Fibroblast of mammary gland (primary cell): ENCODE results near the gene UBTF.

Experiments used
- DNase-seq: peaks from one replicate; pipeline ENCODE4 v3.0.0-alpha.2; 2010; ENCODE audit warnings: low read depth
- H3K4me3 ChIP-seq: 2 replicates; pipeline ENCODE4 v1.5.1; 2011; ENCODE audit warnings: low read depth, mild to moderate bottlenecking, low read length, moderate library complexity; ENCODE audit not compliant: control insufficient read depth
- TF ChIP-seq, protein P1 (sequence below): conservative IDR thresholded peaks from 2 replicates; pipeline ENCODE4 v1.5.1; 2011; ENCODE audit warnings: low read depth, low read length, inconsistent platforms; ENCODE audit not compliant: control insufficient read depth, insufficient read depth

Gene UBTF

DNA sequence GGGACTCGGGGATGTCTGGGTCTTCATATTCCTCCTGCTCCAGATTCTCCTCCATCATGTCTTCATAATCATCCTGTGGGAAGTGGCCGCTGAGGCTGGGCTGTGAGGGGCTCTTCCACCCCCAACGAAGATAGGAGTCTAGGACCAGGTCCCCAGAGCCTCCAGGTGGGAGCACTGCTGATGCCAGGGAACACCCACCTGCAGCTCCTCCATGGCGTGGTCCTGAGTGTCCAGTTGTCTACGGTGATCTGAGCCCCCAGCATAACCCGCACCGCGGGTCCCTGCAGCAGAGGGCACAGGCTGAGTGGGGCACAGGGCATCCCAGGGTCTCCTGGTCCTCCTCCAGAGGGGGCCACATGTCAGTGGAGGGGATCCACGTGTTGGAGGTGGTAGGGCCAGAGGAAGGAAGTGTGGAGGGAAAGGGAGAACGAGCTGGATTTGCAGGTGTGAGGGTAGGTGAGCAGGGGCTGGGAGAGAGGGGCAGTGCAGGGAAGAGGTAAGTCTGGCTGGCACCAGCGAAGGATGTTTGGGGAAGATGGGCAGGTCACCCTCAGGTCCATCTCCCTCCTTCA is 43.3 kb upstream of the UBTF start:
- no peak for DNase-seq
- TF ChIP-seq, protein P1, sequence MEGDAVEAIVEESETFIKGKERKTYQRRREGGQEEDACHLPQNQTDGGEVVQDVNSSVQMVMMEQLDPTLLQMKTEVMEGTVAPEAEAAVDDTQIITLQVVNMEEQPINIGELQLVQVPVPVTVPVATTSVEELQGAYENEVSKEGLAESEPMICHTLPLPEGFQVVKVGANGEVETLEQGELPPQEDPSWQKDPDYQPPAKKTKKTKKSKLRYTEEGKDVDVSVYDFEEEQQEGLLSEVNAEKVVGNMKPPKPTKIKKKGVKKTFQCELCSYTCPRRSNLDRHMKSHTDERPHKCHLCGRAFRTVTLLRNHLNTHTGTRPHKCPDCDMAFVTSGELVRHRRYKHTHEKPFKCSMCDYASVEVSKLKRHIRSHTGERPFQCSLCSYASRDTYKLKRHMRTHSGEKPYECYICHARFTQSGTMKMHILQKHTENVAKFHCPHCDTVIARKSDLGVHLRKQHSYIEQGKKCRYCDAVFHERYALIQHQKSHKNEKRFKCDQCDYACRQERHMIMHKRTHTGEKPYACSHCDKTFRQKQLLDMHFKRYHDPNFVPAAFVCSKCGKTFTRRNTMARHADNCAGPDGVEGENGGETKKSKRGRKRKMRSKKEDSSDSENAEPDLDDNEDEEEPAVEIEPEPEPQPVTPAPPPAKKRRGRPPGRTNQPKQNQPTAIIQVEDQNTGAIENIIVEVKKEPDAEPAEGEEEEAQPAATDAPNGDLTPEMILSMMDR = no peak
- H3K4me3 ChIP-seq = no peak overlapping the region

DNA sequence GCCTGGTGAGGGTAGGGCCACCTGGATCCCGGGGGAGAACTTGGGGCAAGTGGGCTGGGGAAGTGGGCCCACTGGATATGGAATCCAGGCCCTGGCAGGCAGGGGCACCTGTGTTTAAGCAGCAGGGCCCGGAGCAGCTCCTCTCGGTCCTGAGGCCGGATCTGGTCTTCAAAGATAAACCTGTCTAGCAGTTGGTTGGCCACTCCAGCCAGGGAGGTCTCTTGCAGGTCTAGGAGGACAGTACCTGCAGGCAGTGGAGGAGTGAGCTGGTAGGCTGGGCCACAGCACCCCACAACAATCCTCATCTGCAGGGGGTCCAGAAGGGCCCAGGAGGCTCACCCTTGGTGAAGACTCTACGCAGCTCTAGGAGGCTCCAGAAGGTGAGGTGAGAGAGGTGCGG is 40.8 kb upstream of the UBTF start:
- no peak for DNase-seq
- no peak overlapping the region for H3K4me3 ChIP-seq
- TF ChIP-seq, protein P1 = no peak

DNA sequence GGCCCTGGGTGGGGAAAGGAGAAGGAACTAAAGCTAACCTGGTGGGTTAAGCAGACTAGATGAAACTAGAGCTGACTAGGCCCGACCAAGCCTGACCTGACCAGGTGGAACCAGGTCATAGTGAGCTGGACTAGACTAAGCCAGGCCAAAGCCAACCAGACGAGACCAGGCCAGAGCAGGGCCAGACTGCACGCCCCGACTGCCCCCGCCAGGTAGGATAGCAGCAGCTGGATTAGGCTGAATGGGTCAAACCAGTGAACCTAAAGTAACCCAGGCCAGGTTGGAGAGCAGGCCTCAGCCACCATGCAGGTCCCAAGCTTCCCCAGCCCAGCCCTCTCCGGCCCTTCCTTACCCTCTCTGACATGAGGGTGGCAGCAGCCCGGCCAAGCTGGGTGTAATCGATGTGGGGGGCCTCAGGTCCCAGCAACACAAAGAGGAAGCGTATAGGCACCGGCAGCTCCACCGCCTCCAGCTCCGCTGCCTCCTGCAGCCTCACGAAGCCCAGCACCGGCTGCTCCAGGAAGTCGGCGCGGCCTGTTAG is 39.4 kb upstream of the UBTF start:
- no peak for DNase-seq
- TF ChIP-seq, protein P1 = no peak

DNA sequence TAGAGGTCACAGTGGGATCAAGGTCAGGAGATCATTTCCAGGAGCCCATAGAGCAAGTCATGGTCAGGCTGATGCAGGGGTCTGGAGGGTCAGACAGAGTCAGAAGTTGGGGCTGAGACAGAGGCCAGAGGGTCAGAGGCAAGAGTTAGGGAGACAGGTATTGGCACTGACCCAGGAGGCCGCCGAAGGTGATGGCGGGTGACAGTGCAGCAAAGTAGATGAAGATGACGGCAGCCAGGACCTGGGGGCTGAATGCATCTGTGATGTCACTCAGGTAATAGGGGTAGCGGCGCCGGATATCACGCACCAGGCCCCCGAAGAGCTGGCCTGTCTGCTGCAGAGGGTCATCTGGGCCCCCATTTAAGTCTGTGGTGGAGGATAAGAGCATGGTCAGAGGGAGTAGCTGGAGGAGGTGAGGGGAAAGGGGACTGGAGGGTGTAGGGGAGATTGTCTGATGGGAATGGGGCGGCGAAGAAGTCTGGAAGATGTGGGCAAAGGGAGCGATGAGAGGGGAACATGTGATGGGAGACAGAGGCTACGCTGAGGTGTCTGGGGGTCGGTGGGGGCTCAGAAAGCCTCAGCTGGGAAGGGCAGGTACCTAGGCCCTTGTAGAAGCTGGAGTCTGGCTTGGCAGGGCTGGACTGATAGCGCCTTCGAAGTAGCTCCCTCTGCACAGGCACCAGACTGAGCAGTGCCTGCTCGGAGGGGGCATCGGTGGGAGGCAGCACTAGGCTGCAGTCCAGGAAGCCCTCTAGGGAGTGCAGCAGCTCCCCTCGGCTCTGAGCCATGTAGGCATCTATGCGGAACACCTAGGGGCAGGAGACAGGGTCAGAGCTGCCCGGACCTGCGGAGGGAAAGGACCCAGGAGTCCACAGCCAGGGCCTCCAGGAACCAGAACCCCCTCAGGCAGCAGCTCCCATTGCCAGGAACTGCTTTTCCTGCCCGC is 38.6 kb upstream of the UBTF start:
- H3K4me3 ChIP-seq = no peak overlapping the region
- TF ChIP-seq, protein P1 = no peak
- DNase-seq = no peak

More for the DNA sequence above, 39.4 kb upstream of the UBTF start:
- no peak overlapping the region for H3K4me3 ChIP-seq

DNA sequence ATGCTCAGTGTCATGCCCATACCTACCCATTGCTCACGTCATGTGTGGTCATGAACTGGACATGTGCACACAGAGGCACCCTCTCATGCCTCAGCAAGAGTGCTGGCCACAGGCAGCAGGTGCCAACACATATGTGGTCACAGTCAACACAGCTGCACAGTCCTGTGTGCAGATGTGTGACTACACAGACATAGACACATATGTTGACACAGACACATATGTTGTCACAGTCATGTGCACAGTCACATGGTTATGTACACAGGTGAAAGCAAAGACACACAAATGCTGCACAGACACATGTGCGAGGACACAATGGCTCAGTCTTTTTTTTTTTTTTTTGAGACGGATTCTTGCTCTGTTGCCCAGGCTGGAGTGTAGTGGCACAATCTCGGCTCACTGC is 37.2 kb upstream of the UBTF start:
- DNase-seq = no peak
- TF ChIP-seq, protein P1 = no peak
- H3K4me3 ChIP-seq = no peak overlapping the region

DNA sequence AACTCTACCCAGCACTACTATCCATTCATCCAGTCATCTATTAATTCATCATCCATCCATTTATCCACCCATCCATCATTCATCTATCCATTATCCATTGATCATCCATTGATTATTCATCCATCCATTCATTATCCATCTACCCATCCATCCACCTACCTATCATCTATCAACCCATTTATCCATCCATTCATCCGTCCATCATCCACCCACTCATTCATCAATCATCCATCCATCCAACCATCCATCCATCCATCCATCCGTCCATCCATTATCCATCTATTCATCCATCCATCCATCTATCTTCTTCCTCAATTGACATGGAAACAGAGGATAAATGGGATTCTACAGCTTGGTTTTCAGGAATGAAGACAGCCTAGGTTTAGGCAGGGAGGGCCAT is 36.4 kb upstream of the UBTF start:
- H3K4me3 ChIP-seq = no peak overlapping the region
- DNase-seq = no peak
- TF ChIP-seq, protein P1 = no peak
